HG03469 (cell line): ENCODE measurements around the gene NUP155.
"Not testable (repeated sequence)": the region's sequence is repeated elsewhere in the genome, so short reads cannot be mapped to it uniquely, and the experiment has no call there.

Experiments used
- ATAC-seq: cut with Tn5 transposase; IDR thresholded peaks from one replicate; pipeline ENCODE4 v1.9.1; 2021; ENCODE audit warnings: mild to moderate bottlenecking, moderate library complexity, moderate number of reproducible peaks; ENCODE audit not compliant: unreplicated experiment

NUP155 gene

GRCh38 chr5:37370864-37371726, at the start of gene NUP155:
TSS of gene NUP155 (minus strand) at chr5:37371106. CDS start at chr5:37370977, 129 bp downstream.
- ATAC-seq: peak; percentile 85

DNA sequence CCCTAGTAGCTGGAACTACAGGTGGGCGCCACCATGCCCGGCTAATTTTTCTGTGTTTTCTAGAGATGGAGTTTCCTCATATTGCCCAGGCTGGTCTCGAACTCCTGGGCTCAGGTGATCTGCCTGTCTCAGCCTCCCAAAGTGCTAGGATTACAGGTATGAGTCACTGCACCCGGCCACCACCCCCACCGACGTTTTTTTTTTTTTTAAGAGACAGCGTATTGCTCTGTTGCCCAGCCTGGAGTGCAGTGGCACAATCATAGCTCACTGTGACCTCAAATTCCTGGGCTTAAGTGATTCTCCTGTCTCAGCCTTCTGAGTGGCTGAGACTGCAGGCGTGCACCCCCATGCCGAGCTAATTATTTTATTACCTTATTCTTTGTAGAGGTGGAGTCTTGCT, 46.4 kb upstream of the NUP155 start:
- no peak for ATAC-seq

- not testable (repeated sequence) for ATAC-seq
These were observed 44.5 kb upstream of the NUP155 start for GRCh38 chr5:37415456-37415855.

DNA sequence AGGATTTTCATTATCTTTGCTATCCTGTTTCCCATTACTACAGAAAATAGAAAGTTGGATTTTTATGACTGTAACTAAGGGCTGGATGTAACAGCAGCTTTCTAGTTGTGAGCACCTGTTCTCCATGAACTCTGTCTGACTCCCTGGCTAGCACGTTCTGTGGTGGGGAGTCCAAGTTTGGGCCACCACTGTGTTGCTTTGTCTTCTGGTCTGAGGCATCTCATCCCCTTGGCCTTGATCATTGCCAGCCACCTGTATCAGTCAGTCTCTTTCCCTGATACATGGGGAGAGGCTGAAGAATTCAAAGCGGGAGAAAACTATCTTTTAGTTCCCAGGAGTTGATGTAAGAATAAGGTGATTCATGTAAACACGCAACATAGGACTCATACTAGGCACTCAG, 41.6 kb upstream of the NUP155 start:
- ATAC-seq: no peak

DNA sequence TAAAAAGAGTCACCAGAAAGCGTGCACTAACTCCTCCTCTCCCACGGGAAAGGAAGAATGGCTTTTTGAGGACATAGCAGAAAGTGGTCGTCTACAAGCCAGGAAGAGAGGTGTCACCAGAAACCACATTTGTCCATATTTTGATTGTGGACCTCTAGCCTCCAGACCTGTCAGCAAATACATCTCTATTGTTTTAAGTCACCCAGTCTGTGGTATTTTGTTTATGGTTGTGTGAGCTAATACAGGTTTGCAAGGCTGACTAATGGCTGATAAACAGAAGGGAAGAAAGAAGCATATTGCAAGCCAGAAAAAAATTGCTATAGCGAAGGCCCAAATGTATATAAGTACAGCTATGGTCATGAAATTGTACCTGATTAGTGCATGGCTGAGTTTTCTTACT, 29.6 kb upstream of the NUP155 start:
- ATAC-seq: no peak

GRCh38 chr5:37396352-37396751, 25.4 kb upstream of the NUP155 start:
- ATAC-seq: no peak

DNA sequence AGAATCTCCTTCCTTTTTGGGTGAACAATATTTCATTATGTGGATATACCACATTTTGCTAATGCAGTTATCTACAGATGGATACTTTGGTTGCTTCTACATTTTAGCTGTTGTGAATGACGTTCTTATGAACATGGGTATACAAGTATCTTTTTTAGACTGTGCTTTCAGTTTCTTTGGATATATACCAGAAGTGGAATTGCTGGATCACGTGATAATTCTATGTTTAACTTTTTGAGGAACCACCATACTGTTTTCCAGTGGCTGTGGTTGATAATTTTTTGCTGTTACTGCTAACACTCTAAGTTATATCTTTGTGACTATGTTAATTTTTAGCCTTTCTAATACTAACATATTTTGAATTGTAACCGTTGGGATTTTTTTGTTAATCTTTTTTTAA, 20.7 kb upstream of the NUP155 start:
- ATAC-seq: no peak

DNA sequence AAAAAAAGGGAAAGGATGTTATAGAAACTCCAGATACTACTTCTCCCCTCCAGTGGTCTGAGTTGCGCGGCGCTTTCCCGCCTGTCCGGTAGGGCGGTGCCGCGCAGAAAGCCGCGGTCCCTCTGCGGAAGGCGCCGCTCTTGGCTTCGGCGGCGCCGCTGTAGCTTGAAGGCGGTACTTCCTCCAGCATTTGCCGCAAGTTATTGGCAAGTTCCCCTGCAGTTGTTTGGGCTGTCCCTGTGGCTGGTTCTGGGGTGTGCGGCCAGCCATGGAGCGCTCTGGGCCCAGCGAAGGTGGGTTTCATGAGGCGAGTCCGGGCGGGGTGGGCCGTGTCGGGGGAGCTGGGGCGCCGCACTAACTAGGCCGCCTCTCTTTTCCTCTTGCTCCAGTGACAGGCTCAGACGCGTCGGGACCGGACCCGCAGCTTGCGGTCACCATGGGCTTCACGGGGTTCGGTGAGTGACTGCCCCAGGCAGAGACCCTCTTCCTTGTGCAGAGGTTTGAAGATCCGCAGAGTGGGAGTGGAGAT, 8.3 kb upstream of the NUP155 start, which contains the start of gene WDR70:
WDR70 (plus strand) TSS at position 219 of the 529 bp plus-strand sequence; CDS start at position 269, 50 bp downstream.
- peak; percentile 99 for ATAC-seq

DNA sequence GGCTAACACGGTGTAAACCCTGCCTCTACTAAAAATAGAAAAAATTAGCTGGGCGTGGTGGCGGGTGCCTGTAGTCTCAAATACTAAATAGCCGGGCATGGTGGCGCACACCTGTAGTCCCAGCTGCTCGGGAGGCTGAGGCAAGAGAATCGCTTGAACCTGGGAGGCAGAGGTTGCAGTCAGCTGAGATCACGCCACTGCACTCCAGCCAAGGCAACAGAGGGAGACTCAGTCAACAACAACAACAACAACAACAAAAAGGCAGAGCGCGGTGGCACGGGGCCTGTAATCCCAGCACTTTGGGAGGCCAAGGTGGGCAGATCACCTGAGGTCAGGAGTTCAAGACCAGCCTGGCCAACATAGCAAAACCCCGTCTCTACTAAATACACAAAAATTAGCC, 7.2 kb upstream of the NUP155 start:
- not testable (repeated sequence) for ATAC-seq

GRCh38 chr5:37375091-37375490, 4.2 kb upstream of the NUP155 start:
- no peak for ATAC-seq

DNA sequence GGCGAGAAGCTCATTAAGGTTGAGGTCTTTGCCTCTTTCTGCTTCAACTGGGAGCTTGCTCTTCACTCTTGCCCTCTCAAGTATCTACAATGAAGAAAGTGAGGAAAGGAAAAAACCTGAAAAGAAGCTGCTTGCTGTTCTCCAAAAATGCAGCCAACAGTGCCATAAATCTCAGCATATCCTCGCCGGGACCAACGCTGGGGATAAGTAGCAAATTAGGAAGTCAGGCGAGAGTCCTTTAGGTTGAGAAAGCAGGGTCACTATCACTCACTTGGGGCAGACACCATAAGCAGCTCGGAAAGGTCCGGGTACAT, 399 bp downstream of the NUP155 start:
- ATAC-seq: no peak

GRCh38 chr5:37355161-37355560, 15.7 kb downstream of the NUP155 start:
- ATAC-seq: no peak

DNA sequence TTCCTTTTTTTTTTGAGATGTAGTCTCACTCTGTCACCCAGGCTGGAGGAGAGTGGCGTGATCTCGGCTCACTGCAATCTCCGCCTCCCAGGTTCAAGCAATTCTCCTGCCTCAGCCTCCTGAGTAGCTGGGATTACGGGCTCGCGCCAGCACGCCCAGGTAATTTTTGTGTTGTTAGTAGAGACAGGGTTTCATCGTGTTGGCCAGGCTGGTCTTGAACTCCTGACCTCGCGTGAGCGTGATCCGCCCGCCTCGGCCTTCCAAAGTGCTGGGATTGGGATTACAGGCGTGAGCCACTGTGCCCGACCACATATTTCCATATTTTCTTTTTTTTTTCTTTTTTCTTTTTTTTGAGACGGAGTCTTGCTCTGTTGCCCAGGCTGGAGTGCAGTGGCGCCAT, 28.2 kb downstream of the NUP155 start:
- not testable (repeated sequence) for ATAC-seq

DNA sequence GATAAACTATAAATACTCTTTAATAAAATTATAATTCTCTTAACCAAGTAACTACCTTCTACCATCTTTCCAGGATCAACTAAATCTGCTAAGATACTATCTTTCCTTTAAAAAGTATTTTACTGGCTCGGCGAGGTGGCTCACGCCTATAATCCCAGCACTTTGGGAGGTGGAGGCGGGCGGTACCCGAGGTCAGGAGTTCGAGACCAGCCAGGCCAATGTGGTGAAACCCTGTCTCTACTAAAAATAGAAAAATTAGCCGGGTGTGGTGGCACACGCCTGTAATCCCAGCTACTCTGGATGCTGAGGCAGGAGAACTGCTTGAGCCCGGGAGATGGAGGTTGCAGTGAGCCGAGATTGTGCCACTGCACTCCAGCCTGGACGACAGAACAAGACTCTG, 36.2 kb downstream of the NUP155 start:
- ATAC-seq: not testable (repeated sequence)

DNA sequence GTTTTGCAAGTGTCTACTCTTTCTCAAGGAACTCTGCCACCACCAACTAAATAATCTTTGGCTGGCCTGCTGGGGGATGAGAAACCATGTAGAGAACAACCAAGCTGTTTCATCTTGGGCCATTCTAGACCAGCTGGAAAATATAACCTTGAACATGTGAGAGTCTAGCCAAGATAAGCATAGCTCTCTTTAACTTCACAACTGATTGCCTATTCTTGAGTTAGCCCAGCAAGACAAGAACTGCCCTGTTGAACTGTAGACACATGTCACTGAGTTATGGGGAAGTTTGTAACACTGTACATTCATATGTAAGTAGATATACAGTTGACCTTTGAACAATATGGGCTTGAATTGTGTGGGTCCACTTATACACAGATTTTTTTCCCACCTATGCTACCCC, 44.4 kb downstream of the NUP155 start:
- no peak for ATAC-seq

DNA sequence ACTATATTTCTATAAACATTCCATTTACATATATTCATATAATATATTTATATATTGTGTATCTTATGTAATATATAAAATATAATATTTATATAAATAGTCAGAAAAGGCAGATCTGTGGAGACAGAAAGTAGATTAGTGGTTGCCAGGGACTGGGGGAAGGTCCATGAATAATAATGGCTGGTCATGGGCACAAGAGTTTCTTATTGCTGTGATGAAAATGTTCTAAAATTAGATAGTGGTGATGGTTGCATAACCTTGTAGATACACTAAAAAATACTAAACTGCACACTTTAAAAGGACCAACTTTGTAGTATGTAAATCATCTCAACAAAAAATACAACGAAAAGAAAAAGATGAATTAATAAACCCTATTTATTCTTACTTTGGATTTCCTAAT, 47.3 kb downstream of the NUP155 start:
- ATAC-seq: no peak

DNA sequence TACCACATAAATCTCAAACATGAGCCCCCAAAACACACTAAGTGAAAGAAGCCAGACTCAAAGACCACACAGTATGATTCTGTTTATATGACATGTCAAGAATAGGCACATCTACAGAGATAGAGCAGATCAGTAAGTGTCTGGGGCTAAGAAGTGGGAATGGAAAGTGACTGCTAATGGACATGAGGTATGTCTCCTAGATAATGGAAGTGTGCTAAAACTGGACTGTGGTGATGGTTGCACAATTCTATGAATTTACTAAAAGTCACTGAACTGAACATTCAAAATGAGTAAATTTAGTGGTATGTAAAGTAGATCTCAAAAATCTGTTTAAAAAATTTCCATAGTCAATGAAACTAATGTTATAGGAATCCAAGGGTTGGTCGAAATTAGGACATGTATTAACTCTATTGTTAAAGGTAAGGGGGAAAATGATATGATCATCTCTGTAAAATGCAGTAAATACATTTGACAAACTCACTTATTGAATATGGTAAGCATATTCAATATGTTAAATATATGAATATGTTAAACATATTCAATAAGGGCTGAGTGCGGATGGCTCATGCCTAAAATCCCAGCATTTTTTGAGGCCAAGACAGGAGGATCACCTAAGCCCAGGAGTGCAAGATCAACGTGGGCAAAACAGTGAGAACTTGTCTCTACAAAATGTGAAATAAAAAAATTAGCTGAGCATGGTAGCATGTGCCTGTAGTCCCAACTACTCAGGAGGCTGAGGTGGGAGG, 51.7 kb downstream of the NUP155 start:
- no peak for ATAC-seq

DNA sequence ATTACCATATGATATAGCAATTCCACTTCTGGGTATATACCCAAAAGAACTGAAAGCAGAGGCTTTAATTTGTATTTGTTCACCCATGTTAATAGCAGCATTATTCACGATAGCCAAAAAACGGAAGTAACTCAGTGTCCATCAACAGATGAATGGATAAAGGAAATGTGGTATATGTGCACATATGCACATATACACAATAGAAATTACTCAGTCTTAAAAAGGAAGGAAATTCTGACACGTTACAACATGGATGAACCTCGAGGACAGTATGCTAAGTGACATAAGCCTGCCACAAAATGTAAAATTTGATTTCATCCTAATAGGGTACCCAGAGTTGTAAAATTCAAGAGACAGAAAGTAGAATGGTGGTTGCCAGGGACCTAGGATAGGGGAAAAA, 54.9 kb downstream of the NUP155 start:
- ATAC-seq: no peak

- no peak for ATAC-seq
These were observed 60.5 kb downstream of the NUP155 start for GRCh38 chr5:37310360-37310759.

DNA sequence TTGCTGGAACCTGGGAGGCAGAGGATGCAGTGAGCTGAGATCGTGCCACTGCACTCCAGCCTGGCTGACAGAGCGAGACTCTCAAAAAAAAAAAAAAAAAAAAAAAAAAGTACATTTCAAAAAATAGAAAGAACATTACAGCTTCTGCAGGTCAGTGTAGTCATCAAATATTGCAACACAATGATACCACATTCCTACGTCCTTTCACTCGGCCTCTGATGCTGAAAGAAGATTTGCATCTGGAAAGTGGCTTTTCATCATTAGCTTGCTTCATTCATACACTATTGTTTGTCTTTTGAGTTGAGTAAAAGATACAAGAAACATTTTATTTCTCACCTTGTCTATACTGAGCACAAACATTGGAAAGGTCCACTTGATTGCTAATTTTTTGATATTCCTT, 62.1 kb downstream of the NUP155 start:
- ATAC-seq: no peak

GRCh38 chr5:37304888-37305287, 66.0 kb downstream of the NUP155 start:
- ATAC-seq: no peak

DNA sequence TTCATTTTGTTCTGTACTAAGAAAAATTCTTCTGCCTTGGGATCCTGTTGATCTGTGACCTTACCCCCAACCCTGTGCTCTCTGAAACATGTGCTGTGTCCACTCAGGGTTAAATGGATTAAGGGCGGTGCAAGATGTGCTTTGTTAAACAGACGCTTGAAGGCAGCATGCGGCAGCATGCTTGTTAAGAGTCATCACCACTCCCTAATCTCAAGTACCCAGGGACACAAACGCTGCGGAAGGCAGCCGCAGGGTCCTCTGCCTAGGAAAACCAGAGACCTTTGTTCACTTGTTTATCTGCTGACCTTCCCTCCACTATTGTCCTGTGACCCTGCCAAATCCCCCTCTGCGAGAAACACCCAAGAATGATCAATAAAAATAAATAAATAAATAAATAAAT, 74.6 kb downstream of the NUP155 start:
- not testable (repeated sequence) for ATAC-seq
